Measurements from ENCODE around the gene PLBD1.

The PLBD1 gene

DNA sequence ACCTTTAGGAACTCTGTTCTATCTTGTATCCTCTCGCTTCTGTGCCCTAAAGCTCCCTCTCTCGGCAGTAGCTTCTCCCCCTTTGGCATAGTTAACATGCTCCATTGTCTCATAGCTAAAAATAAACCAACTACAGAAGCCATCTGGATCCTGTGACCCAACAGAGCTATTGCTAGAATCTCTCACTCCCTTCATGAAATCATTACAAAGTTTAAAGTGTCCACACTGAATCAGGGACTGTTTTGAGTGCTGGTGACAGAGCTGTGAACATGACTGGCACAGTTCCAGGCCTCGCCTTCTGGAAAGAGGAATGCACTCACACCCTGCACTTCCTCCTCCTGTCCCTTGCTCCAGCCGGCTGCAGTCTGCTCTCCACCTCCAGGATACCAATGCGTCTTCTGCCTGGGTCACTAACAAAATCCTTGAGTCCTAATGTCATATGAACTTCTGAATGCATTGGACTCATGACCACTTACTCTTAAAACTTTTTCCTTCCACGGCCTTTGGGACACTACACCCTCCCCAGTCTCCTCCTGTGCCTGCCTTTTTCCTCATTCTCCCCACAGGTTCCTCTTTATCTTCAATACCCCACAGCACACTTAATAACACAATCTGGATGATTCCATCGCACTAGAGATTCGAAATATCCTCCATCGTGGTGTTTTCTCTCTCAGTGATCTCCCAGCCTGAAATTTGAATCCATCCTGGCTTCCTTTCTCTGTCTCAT lies 13.2 kb downstream of the PLBD1 start:
- H4K20me1 ChIP-seq (ENCODE audit: low read depth, low read length): no peaks in the 10 kb centered on the region
- H2AFZ ChIP-seq (ENCODE audit: low read depth, low read length, severe bottlenecking): no peak overlapping the region
- H3K9me3 ChIP-seq (ENCODE audit: insufficient read depth, low read length): no peaks in the 10 kb centered on the region
- H3K27ac ChIP-seq (ENCODE audit: low read depth, low read length): no peak overlapping the region
- H3K4me3 ChIP-seq (ENCODE audit: insufficient read depth, low read length, poor library complexity, severe bottlenecking): no peak overlapping the region
- no peaks in the 10 kb centered on the region for H3K79me2 ChIP-seq (ENCODE audit: insufficient read depth, low read length)
- H3K9me2 ChIP-seq (replicated peaks; ENCODE audit: insufficient read depth, low read length): no peaks in the 10 kb centered on the region
- no peaks in the 10 kb centered on the region for H3F3A ChIP-seq (ENCODE audit: insufficient read depth)
- no peak overlapping the region for H3K9ac ChIP-seq (ENCODE audit: low read length)
- H3K4me2 ChIP-seq (ENCODE audit: low read depth, low read length, poor library complexity, severe bottlenecking): no peak overlapping the region
- no peaks in the 10 kb centered on the region for H3K27me3 ChIP-seq (ENCODE audit: low read length)
- no peaks in the 10 kb centered on the region for H3K36me3 ChIP-seq (ENCODE audit: low read length)
- TF ChIP-seq CTCF (IDR thresholded peaks at IDR 0.05; ENCODE audit: insufficient read depth, low read length, poor library complexity, severe bottlenecking) (no peak), EZH2phosphoT487 (conservative IDR thresholded peaks at IDR 0.05; ENCODE audit: low read length) (no peak)

GRCh38 chr12:14548609-14549008 lies 19.1 kb downstream of the PLBD1 start:
- no peaks in the 10 kb centered on the region for H3K36me3 ChIP-seq (ENCODE audit: low read length)
- no peaks in the 10 kb centered on the region for H3K79me2 ChIP-seq (ENCODE audit: insufficient read depth, low read length)
- no peak for TF ChIP-seq EZH2phosphoT487 (conservative IDR thresholded peaks at IDR 0.05; ENCODE audit: low read length)
- no peak for TF ChIP-seq CTCF (IDR thresholded peaks at IDR 0.05; ENCODE audit: insufficient read depth, low read length, poor library complexity, severe bottlenecking)
- no peaks in the 10 kb centered on the region for H3K9me3 ChIP-seq (ENCODE audit: insufficient read depth, low read length)
- no peaks in the 10 kb centered on the region for H3F3A ChIP-seq (ENCODE audit: insufficient read depth)
- no peak overlapping the region for H3K9ac ChIP-seq (ENCODE audit: low read length)
- H2AFZ ChIP-seq (ENCODE audit: low read depth, low read length, severe bottlenecking): no peak overlapping the region
- H4K20me1 ChIP-seq (ENCODE audit: low read depth, low read length): no peaks in the 10 kb centered on the region
- H3K27ac ChIP-seq (ENCODE audit: low read depth, low read length): no peak overlapping the region
- H3K27me3 ChIP-seq (ENCODE audit: low read length): no peaks in the 10 kb centered on the region
- H3K9me2 ChIP-seq (replicated peaks; ENCODE audit: insufficient read depth, low read length): no peaks in the 10 kb centered on the region
- no peak overlapping the region for H3K4me2 ChIP-seq (ENCODE audit: low read depth, low read length, poor library complexity, severe bottlenecking)
- H3K4me3 ChIP-seq (ENCODE audit: insufficient read depth, low read length, poor library complexity, severe bottlenecking): no peak overlapping the region

- no peak overlapping the region for H3K27ac ChIP-seq (ENCODE audit: low read depth, low read length)
- TF ChIP-seq CTCF (IDR thresholded peaks at IDR 0.05; ENCODE audit: insufficient read depth, low read length, poor library complexity, severe bottlenecking) (no peak), EZH2phosphoT487 (conservative IDR thresholded peaks at IDR 0.05; ENCODE audit: low read length) (no peak)
- H3K9me2 ChIP-seq (replicated peaks; ENCODE audit: insufficient read depth, low read length): no peaks in the 10 kb centered on the region
These were observed 20.1 kb downstream of the PLBD1 start for GRCh38 chr12:14547571-14547970.

More at GRCh38 chr12:14547571-14547970, 20.1 kb downstream of the PLBD1 start:
- Histone ChIP-seq H2AFZ (ENCODE audit: low read depth, low read length, severe bottlenecking) (no peak overlapping the region), H3F3A (ENCODE audit: insufficient read depth) (no peaks in the 10 kb centered on the region), H3K36me3 (ENCODE audit: low read length) (no peaks in the 10 kb centered on the region), H4K20me1 (ENCODE audit: low read depth, low read length) (no peaks in the 10 kb centered on the region), H3K79me2 (ENCODE audit: insufficient read depth, low read length) (no peaks in the 10 kb centered on the region), H3K4me3 (ENCODE audit: insufficient read depth, low read length, poor library complexity, severe bottlenecking) (no peak overlapping the region), H3K9ac (ENCODE audit: low read length) (no peak overlapping the region), H3K4me2 (ENCODE audit: low read depth, low read length, poor library complexity, severe bottlenecking) (no peak overlapping the region), H3K27me3 (ENCODE audit: low read length) (no peaks in the 10 kb centered on the region), H3K9me3 (ENCODE audit: insufficient read depth, low read length) (no peaks in the 10 kb centered on the region)

Data from SU-DHL-6 (cell line).